ENCODE data around the gene ALG14.

DNA sequence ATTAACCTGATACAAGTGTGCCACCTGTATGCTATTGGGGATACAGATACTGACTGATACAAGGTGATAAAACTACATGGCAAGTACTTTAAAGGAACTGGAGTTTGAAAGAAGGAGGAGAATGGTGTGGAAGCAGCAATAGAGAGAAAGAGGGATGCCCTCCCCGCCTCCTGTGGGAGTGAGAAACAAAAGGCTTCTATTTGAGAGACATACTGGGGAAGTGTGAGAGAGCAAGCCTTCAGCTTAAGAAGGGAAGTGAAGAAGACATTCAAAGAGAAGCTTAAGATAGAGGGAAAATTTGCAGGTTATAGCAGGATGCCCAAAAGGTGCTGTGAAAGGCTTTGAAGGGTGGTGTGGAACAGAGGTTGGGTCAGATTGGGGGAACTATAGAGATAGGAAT, 7.7 kb upstream of the ALG14 start:
- TF ChIP-seq ZNF324 (tag by site-specific recombination; IDR thresholded peaks at IDR 0.05) = no peak
- no peak for TF ChIP-seq ZNF121 (tag by site-specific recombination; IDR thresholded peaks at IDR 0.05)
- TF ChIP-seq RBAK (tag by site-specific recombination; IDR thresholded peaks at IDR 0.05) = no peak
- TF ChIP-seq, protein P1, sequence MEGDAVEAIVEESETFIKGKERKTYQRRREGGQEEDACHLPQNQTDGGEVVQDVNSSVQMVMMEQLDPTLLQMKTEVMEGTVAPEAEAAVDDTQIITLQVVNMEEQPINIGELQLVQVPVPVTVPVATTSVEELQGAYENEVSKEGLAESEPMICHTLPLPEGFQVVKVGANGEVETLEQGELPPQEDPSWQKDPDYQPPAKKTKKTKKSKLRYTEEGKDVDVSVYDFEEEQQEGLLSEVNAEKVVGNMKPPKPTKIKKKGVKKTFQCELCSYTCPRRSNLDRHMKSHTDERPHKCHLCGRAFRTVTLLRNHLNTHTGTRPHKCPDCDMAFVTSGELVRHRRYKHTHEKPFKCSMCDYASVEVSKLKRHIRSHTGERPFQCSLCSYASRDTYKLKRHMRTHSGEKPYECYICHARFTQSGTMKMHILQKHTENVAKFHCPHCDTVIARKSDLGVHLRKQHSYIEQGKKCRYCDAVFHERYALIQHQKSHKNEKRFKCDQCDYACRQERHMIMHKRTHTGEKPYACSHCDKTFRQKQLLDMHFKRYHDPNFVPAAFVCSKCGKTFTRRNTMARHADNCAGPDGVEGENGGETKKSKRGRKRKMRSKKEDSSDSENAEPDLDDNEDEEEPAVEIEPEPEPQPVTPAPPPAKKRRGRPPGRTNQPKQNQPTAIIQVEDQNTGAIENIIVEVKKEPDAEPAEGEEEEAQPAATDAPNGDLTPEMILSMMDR (tag by site-specific recombination; IDR thresholded peaks at IDR 0.05) = no peak

Data from HEK293 (cell line).